H9 (cell line): ENCODE data around the gene TBPL1. TPM values are rescaled to one million over a fixed set of nuclear protein-coding genes. Genes with fewer than 3 reads are reported as not detected.

Source experiments
- DNase-seq: peaks from one replicate; pipeline ENCODE4 v3.0.0-alpha.2; 2017
- H2AFZ ChIP-seq: one replicate; pipeline ENCODE4 v1.6.1; 2013; ENCODE audit warnings: mild to moderate bottlenecking, low read length, control low read depth, moderate library complexity
- H2AK5ac ChIP-seq: 2 replicates; pipeline ENCODE4 v1.6.1; 2013; ENCODE audit warnings: low read length, control low read depth, mixed read lengths; ENCODE audit not compliant: insufficient read length
- H2BK120ac ChIP-seq: one replicate; pipeline ENCODE4 v1.6.1; 2013; ENCODE audit warnings: low read depth, mild to moderate bottlenecking, low read length, control low read depth, inconsistent platforms; ENCODE audit not compliant: poor library complexity, severe bottlenecking
- H2BK12ac ChIP-seq: 2 replicates; pipeline ENCODE4 v1.6.1; 2013; ENCODE audit warnings: low read length, control low read depth, mixed read lengths, low read depth; ENCODE audit not compliant: insufficient read length
- H2BK15ac ChIP-seq: 2 replicates; pipeline ENCODE4 v1.6.1; 2013; ENCODE audit warnings: low read depth, low read length, control low read depth
- H2BK20ac ChIP-seq: one replicate; pipeline ENCODE4 v1.6.1; 2013; ENCODE audit warnings: low read depth, mild to moderate bottlenecking, low read length, control low read depth, inconsistent platforms; ENCODE audit not compliant: poor library complexity, severe bottlenecking
- H2BK5ac ChIP-seq: 2 replicates; pipeline ENCODE4 v1.6.1; 2013; ENCODE audit warnings: low read length, control low read depth, mixed read lengths; ENCODE audit not compliant: insufficient read length
- H3K14ac ChIP-seq: 2 replicates; pipeline ENCODE4 v1.6.1; 2013; ENCODE audit warnings: low read length, control low read depth; ENCODE audit not compliant: insufficient read depth
- H3K18ac ChIP-seq: 2 replicates; pipeline ENCODE4 v1.6.1; 2013; ENCODE audit warnings: low read depth, mild to moderate bottlenecking, mixed read lengths, low read length, control low read depth; ENCODE audit not compliant: insufficient read length
- H3K23ac ChIP-seq: 2 replicates; pipeline ENCODE4 v1.6.1; 2013; ENCODE audit warnings: low read length, control low read depth, mixed read lengths, low read depth; ENCODE audit not compliant: insufficient read length
- H3K23me2 ChIP-seq: 2 replicates; pipeline ENCODE4 v1.6.1; 2013; ENCODE audit warnings: low read depth, mild to moderate bottlenecking, mixed read lengths, low read length, control low read depth; ENCODE audit not compliant: insufficient read length, poor library complexity, severe bottlenecking
- H3K27ac ChIP-seq: 2 replicates; pipeline ENCODE4 v1.5.1; 2013; ENCODE audit warnings: low read length, control low read depth, mixed read lengths, low read depth; ENCODE audit not compliant: insufficient read length
- H3K27me3 ChIP-seq: 2 replicates; pipeline ENCODE4 v1.6.1; 2013; ENCODE audit warnings: low read length, control low read depth, inconsistent platforms; ENCODE audit not compliant: insufficient read depth
- H3K4ac ChIP-seq: 2 replicates; pipeline ENCODE4 v1.6.1; 2013; ENCODE audit warnings: low read depth, mild to moderate bottlenecking, control low read depth, inconsistent platforms, low read length, moderate library complexity
- H3K4me1 ChIP-seq: 2 replicates; pipeline ENCODE4 v1.6.1; 2013; ENCODE audit warnings: low read length, control low read depth, inconsistent platforms; ENCODE audit not compliant: insufficient read depth
- H3K4me2 ChIP-seq: 2 replicates; pipeline ENCODE4 v1.6.1; 2013; ENCODE audit warnings: low read length, control low read depth, mixed read lengths; ENCODE audit not compliant: insufficient read length, insufficient read depth
- H3K56ac ChIP-seq: 2 replicates; pipeline ENCODE4 v1.6.1; 2013; ENCODE audit warnings: low read depth, mild to moderate bottlenecking, mixed read lengths, low read length, control low read depth; ENCODE audit not compliant: insufficient read length
- H3K79me1 ChIP-seq: 2 replicates; pipeline ENCODE4 v1.6.1; 2013; ENCODE audit warnings: low read depth, mild to moderate bottlenecking, moderate library complexity, low read length, control low read depth, inconsistent platforms; ENCODE audit not compliant: insufficient read depth, poor library complexity, severe bottlenecking
- H3K79me2 ChIP-seq: 2 replicates; pipeline ENCODE4 v1.6.1; 2013; ENCODE audit warnings: low read length, control low read depth, inconsistent platforms; ENCODE audit not compliant: insufficient read depth
- H3K9ac ChIP-seq: 2 replicates; pipeline ENCODE4 v1.6.1; 2013; ENCODE audit warnings: low read length, control low read depth, mixed read lengths; ENCODE audit not compliant: insufficient read length; ENCODE audit errors: extremely low read depth
- H3K9me3 ChIP-seq: one replicate; pipeline ENCODE4 v1.6.1; 2013; ENCODE audit warnings: low read depth, low read length, inconsistent platforms; ENCODE audit not compliant: control insufficient read depth
- H3T11ph ChIP-seq: one replicate; pipeline ENCODE4 v1.6.1; 2013; ENCODE audit warnings: mild to moderate bottlenecking, low read length, control low read depth, inconsistent platforms
- H4K20me1 ChIP-seq: one replicate; pipeline ENCODE4 v1.6.1; 2013; ENCODE audit not compliant: control insufficient read depth, insufficient read length, insufficient read depth
- H4K5ac ChIP-seq: 2 replicates; pipeline ENCODE4 v1.6.1; 2013; ENCODE audit warnings: low read depth, mild to moderate bottlenecking, mixed read lengths, low read length, control low read depth; ENCODE audit not compliant: insufficient read length
- H4K8ac ChIP-seq: replicated peaks from 2 replicates; pipeline ENCODE4 v1.6.1; 2013; ENCODE audit warnings: low read length, control low read depth, mixed read lengths, low read depth; ENCODE audit not compliant: insufficient read length
- H4K91ac ChIP-seq: 2 replicates; pipeline ENCODE4 v1.6.1; 2013; ENCODE audit warnings: low read depth, mild to moderate bottlenecking, moderate library complexity, mixed read lengths, low read length, control low read depth; ENCODE audit not compliant: insufficient read length
- H3K27ac Mint-ChIP-seq, 3 experiments: 2 replicates in 2 of 3; 3 replicates in 1 of 3; pipeline ENCODE4 v1.8.0; 2020 to 2021; ENCODE audit warnings: mixed read lengths in 3 of 3, mild to moderate bottlenecking in 1 of 3, moderate library complexity in 1 of 3
- H3K27me3 Mint-ChIP-seq: 2 replicates; pipeline ENCODE4 v1.8.0; 2021; ENCODE audit warnings: low read depth, mild to moderate bottlenecking, moderate library complexity, mixed read lengths
- H3K36me3 Mint-ChIP-seq, 3 experiments: 2 replicates in 2 of 3; 3 replicates in 1 of 3; pipeline ENCODE4 v1.8.0; 2020 to 2021; ENCODE audit warnings: low read depth in 3 of 3, mixed read lengths in 3 of 3; ENCODE audit not compliant: insufficient read depth in 1 of 3
- H3K4me1 Mint-ChIP-seq, 2 experiments: 2 replicates each; pipeline ENCODE4 v1.8.0; 2020; ENCODE audit warnings: mixed read lengths in 2 of 2
- H3K4me3 Mint-ChIP-seq, 2 experiments: 2 replicates in 1 of 2; 3 replicates in 1 of 2; pipeline ENCODE4 v1.8.0; 2020 to 2021; ENCODE audit warnings: mild to moderate bottlenecking in 2 of 2, mixed read lengths in 2 of 2, moderate library complexity in 1 of 2
- H3K9me3 Mint-ChIP-seq, 2 experiments: 2 replicates in 1 of 2; 3 replicates in 1 of 2; pipeline ENCODE4 v1.8.0; 2020; ENCODE audit warnings: mild to moderate bottlenecking in 2 of 2, mixed read lengths in 2 of 2, moderate library complexity in 1 of 2
- WGBS: extraction: QIAGEN DNeasy Blood & Tissue Kit; methylation state at CpG from one replicate; pipeline ENCODE4 v1.1.7; 2013; ENCODE audit warnings: missing lambda C conversion rate, low lambda C conversion rate, mixed read lengths; ENCODE audit not compliant: insufficient read length; ENCODE audit errors: extremely low coverage; 5-methylcytosine and 5-hydroxymethylcytosine counted together
- total RNA-seq: library from RNA; stranded (reverse); gene quantifications from 2 replicates; pipeline ENCODE4 v1.2.1, GENCODE V29; 2021
- TF ChIP-seq, protein P1 (sequence below): fragments of 200-600 bp; sonication (generic); conservative IDR thresholded peaks from 3 replicates; pipeline ENCODE4 v1.8.0; 2021; ENCODE audit warnings: antibody characterized with exemption, mild to moderate bottlenecking

The TBPL1 gene
- total RNA-seq, 1 experiment from 2014 or later, result 49.7 TPM

DNA sequence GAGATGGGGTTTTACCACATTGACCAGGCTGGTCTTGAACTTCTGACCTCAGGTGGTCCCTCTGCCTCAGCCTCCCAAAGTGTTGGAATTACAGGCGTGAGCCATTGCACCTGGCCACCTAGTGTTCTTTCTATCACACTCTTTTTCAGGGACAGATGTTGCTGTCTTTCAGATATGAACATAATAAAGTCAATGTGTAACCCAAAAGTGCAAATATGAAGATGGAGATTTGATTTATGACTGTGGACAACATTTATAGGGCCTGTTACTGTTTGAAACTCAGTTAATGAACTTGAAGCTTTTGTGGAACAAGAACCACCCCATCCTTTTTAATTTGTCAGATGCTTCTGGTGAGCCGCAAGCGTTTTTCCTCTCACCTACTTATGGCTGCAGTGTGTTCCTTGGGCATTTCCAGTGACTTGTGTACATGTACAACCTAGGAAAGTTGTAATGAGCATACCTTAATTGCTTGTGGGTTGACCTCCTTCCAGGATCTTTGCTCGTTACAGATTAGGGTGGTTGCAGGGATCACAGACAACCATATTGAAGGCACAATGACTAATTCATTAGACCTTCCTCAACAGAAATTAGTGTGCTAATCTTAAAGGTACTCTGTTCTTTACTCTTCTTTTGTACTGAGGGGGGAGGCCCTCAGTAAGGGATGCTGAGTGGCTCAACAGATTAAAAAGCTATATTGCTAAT lies 6.8 kb downstream of the TBPL1 start:
- Histone ChIP-seq H3K14ac (no peak overlapping the region), H4K5ac (no peak overlapping the region), H2AK5ac (no peak overlapping the region), H4K20me1 (no peaks in the 10 kb centered on the region), H4K8ac (no peak overlapping the region), H2BK12ac (no peak overlapping the region), H3K4ac (no peak overlapping the region), H3K56ac (no peak overlapping the region), H3K9me3 (no peaks in the 10 kb centered on the region), H2BK120ac (no peak overlapping the region), H4K91ac (no peak overlapping the region), H2AFZ (no peak overlapping the region), H2BK15ac (no peak overlapping the region), H3T11ph (no peak overlapping the region), H3K79me1 (no peaks in the 10 kb centered on the region), H3K23me2 (no peaks in the 10 kb centered on the region), H3K9ac (no peak overlapping the region), H3K4me1 (peaks cover 3% of the 10 kb centered on the region; the same call in 1 of the 2 replicates), H2BK20ac (no peak overlapping the region), H3K23ac (no peak overlapping the region), H3K27ac (no peak overlapping the region), H3K79me2 (peaks cover 23% of the 10 kb centered on the region; the same call in 1 of the 2 replicates), H3K4me2 (no peak overlapping the region), H3K27me3 (no peaks in the 10 kb centered on the region), H2BK5ac (no peak overlapping the region), H3K18ac (no peak overlapping the region)
- H3K36me3 Mint-ChIP-seq, result no peaks in the 10 kb centered on the region; a peak in 1 of 7 replicates
- WGBS, result no CpG with 5 or more reads among the region's 4 CpGs
- TF ChIP-seq, protein P1, sequence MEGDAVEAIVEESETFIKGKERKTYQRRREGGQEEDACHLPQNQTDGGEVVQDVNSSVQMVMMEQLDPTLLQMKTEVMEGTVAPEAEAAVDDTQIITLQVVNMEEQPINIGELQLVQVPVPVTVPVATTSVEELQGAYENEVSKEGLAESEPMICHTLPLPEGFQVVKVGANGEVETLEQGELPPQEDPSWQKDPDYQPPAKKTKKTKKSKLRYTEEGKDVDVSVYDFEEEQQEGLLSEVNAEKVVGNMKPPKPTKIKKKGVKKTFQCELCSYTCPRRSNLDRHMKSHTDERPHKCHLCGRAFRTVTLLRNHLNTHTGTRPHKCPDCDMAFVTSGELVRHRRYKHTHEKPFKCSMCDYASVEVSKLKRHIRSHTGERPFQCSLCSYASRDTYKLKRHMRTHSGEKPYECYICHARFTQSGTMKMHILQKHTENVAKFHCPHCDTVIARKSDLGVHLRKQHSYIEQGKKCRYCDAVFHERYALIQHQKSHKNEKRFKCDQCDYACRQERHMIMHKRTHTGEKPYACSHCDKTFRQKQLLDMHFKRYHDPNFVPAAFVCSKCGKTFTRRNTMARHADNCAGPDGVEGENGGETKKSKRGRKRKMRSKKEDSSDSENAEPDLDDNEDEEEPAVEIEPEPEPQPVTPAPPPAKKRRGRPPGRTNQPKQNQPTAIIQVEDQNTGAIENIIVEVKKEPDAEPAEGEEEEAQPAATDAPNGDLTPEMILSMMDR, result no peak
- H3K4me1 Mint-ChIP-seq, result peaks cover 14 to 28% of the 10 kb centered on the region in 2 experiments
- H3K27ac Mint-ChIP-seq, result no peak overlapping the region; a peak in 1 of 7 replicates
- H3K27me3 Mint-ChIP-seq, result no peaks in the 10 kb centered on the region
- no peaks in the 10 kb centered on the region for H3K9me3 Mint-ChIP-seq
- H3K4me3 Mint-ChIP-seq, result no peak overlapping the region
- no peak for DNase-seq
